Fibroblast of lung (primary cell): ENCODE results near the gene INPP5A.

Experiments
- EZH2 ChIP-seq: IDR thresholded peaks from 2 replicates; pipeline ENCODE4 v1.5.1; 2012; ENCODE audit warnings: low read length, control low read depth, mild to moderate bottlenecking; ENCODE audit errors: missing control alignments
- TF ChIP-seq, protein P1 (sequence below), 2 donors: IDR thresholded peaks in 1 of 2; conservative IDR thresholded peaks in 1 of 2; 1 replicate in 1 of 2; 2 replicates in 1 of 2; pipeline ENCODE4 v1.5.1; 2011 to 2012; ENCODE audit warnings: low read length in 2 of 2, control low read depth in 1 of 2, inconsistent platforms in 1 of 2, low read depth in 1 of 2, mild to moderate bottlenecking in 1 of 2

- TF ChIP-seq, protein P1, sequence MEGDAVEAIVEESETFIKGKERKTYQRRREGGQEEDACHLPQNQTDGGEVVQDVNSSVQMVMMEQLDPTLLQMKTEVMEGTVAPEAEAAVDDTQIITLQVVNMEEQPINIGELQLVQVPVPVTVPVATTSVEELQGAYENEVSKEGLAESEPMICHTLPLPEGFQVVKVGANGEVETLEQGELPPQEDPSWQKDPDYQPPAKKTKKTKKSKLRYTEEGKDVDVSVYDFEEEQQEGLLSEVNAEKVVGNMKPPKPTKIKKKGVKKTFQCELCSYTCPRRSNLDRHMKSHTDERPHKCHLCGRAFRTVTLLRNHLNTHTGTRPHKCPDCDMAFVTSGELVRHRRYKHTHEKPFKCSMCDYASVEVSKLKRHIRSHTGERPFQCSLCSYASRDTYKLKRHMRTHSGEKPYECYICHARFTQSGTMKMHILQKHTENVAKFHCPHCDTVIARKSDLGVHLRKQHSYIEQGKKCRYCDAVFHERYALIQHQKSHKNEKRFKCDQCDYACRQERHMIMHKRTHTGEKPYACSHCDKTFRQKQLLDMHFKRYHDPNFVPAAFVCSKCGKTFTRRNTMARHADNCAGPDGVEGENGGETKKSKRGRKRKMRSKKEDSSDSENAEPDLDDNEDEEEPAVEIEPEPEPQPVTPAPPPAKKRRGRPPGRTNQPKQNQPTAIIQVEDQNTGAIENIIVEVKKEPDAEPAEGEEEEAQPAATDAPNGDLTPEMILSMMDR (conservative IDR thresholded peaks at IDR 0.05 in 1 of 2, IDR thresholded peaks at IDR 0.05 in 1 of 2; ENCODE audit: low read depth in 1 of 2, low read length in 2 of 2): no peak
- no peak for TF ChIP-seq EZH2
Observed at GRCh38 chr10:132783165-132783939, 245.8 kb downstream of the INPP5A start.
